Right renal pelvis (tissue), 4 donors: ENCODE data around the gene UGCG. TPM values are rescaled to one million over a fixed set of nuclear protein-coding genes. Genes with fewer than 3 reads are reported as not detected.
"Not testable (repeated sequence)": the region's sequence is repeated elsewhere in the genome, so short reads cannot be mapped to it uniquely, and the experiment has no call there.

Experiments
- DNase-seq, 4 donors: peaks; one replicate each; pipeline ENCODE4 v3.0.0-alpha.2; 2013; ENCODE audit warnings: low read depth in 4 of 4, low spot score in 3 of 4, missing footprints in 1 of 4
- polyA plus RNA-seq, 4 donors: library from polyadenylated mRNA; unstranded; fragments of 120-200 nt; gene quantifications; one replicate each; pipeline ENCODE4 v1.2.1, GENCODE V29; 2013; ENCODE audit not compliant: insufficient read length in 4 of 4

UGCG gene
- polyA plus RNA-seq, 4 donors = 61.6 to 101 (median 79.4) TPM

GRCh38 chr9:111886983-111887718, 9.5 kb upstream of the UGCG start:
- no peak for DNase-seq

DNA sequence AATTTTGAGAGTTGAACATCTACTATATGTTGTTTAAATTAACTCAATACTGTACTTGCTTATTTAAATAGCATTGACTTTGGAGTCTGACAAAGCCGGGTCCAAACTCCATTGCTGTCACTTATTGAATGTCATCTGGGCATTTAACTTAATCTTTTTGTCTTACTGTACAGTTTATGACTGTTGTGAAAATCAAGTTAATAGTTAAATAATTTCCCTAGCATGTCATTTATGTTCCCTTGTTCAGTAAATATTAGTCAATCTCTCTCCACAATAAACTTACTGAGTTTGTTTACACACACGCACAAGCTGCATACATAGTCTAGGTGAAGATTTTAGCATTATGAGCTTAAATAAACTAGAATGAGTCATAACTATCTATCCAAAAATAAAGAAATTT, 6.3 kb upstream of the UGCG start:
- no peak for DNase-seq

DNA sequence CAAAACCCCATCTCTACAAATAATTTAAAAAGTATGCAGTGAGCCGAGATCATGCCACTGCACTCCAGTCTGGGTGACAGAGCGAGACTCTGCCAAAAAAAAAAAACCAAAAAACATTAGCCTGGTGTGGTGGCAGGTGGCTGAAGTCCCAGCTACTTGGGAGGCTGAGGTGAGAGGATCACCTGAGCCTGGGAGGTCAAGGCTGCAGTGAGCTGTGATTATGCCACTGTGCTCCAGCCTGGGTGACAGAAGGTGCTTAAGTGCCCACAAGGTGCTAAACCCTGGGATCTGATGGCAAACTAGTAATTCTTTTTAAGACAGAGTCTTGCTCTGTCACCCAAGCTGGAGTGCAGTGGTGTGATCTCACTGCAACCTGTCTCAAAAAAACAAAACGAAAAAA, 5.7 kb upstream of the UGCG start:
- DNase-seq = not testable (repeated sequence)

DNA sequence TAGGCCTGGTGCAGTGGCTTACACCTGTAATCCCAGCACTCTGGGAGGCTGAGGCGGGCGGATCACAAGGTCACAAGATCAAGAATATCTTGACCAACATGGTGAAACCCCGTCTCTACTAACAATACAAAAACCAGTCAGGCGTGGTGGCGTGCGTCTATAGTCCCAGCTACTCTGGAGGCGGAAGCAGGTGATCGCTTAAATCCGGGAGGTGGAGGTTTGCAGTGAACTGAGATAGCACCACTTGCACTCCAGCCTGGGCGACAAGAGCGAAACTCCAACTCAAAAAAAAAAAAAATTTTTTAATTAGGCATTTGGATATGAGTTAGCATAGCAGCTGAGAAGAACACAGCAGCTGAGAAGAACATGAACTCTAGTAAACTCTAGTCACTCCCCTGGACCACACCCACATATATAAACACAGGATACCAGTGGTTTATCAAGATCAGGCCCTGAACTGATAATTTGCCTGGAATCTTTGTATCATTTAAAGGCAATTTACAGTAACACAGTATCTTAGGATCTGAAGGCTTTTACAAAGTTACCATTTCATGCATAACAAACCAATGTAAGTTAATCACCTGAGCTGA, 4.6 kb upstream of the UGCG start:
- DNase-seq = no peak

DNA sequence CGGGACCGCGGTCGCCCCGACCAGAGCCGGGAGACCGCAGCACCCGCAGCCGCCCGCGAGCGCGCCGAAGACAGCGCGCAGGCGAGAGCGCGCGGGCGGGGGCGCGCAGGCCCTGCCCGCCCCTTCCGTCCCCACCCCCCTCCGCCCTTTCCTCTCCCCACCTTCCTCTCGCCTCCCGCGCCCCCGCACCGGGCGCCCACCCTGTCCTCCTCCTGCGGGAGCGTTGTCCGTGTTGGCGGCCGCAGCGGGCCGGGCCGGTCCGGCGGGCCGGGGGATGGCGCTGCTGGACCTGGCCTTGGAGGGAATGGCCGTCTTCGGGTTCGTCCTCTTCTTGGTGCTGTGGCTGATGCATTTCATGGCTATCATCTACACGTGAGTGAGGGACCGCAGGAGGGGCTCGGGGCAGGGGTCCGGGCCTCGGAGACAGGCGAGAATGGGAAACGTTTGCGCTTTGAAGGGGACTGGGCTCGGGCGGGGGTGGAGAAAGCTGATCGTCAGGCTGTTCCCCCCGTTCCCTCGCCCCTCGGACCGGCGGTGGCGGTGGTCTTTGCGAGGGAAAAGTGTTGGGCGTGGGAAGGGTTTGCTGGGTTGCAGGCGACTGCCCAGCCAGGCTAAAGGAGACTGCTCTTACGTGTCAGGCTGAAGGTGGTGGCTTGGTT, 457 bp downstream of the UGCG start:
- peak; percentile 39 to 64 (median 48) for DNase-seq

DNA sequence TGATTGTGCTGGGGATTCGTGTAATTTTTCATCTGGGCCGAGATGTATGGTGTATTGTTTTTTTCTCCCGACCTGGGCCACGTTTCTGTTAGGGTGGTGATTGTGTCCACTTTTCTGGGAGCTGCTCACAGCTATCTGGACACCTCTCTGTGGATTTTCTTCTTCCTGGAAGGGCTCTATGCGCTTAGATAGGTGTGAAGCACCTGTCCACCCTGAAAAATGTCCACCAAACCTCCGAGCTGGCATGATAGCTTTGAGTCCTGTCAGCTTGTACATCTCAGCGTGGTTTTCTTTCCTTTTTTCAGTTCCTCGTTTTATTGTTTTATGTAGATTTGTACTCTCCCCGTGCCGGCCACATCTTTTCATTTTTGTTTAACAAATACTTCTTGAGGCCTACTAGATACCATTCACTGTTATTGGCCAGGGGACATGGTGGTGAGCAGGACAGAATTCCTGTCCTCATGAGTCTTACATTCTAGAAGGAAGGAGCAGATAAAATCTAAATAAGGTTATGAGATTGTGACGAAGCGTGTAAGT, 1.1 kb downstream of the UGCG start:
- peak in 1 of 4 donors; percentile 32 for DNase-seq

DNA sequence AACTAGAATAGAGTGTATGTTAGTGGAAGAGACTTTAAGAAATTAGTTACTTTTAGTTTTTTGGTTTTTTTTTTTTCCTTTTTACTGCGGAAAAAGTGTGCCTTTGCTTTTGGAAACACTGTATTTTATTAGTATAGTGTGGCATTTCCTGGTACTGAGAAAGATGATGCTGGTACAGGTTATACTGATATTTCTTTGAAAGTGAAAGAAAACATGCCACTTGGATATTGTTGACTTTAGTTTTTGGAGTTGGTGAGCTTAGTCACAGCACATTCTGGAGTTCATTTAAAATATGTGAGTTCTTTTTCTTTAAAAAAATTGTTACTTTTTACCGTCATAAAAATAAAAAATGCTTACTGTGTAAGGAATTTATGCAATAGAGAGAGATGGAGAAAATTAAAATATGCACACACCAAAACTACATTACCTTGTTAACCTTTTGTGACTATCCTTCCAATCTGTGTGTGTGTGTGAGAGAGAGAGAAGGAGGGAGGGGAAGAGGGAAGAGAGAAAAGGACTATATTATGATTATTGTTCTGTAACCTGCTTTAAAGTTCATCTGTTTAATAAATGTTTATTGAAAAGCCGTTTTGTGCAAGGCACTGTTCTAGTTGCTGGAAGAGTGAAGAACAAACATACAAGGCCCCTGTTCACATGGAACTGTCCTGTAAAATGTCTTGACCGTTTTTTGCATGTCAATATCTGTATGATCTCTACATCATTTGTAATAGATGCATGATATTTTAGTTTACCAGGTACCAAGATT, 1.9 kb downstream of the UGCG start:
- no peak for DNase-seq

- no peak for DNase-seq
Observed at GRCh38 chr9:111900151-111900857, 3.7 kb downstream of the UGCG start.

DNA sequence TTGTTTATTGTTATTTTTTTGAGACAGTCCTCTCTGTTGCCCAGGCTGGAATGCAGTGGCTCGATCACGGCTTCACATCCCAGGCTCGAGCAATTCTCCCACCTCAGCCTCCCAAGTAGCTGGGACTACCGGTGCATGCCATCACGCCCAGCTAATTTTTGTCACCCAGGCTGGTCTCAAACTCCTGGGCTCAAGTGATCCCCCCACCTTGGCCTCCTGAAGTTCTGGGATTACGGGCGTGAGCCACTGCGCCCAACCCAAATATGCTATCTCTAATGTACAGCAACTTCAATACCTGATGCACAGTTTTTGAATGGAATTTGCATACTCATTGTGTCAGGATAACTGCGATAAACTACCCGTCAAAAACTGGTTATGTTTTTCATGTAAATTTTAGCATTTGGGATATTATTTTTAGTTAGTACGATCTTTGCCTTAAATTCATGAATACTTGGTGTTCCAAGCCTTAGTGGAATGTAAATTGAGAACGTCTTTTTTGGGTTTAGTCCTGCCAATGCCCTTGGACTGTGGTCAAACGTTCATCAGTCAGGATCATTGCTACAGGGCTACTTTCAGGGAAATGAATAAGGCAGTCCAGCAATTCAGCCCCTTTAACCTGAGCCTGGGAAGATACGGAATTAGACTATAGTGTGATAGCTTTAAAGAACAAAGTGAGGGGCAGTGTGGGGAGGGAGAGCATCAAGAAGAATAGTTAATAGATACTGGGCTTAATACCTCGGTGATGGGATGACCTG, 4.4 kb downstream of the UGCG start:
- DNase-seq = no peak

DNA sequence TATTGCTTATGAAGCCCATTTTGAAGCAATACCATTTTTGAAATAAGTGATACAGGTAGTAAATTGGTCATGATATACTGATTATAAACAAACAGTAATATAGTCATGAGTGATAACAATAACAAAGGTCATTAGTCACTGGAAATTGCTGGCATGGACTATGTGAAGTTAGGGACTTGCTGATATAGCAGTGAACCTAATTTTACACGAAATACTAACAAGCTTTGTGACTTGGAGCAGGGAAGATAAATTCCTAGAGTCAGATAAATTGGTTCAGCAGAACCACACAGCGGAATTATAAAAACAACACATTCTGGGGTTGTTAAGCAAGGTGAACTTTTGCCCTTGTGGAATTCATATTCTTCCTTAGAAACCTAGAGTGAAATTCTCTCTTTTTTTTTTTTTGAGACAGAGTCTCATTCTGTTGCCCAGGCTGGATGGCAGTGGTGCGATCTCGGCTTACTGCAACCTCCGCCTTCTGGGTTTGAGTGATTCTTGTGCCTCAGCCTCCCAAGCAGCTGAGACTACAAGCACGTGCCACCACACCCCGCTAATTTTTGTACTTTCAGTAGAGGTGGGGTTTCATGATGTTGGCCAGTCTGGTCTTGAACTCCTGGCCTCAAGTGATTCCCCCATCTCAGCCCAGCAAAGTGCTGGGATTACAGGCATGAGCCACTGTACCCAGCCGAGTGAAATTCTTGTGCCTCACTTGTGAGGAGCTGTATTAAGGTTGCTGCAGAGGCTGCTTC, 6.0 kb downstream of the UGCG start:
- no peak for DNase-seq

GRCh38 chr9:111903535-111903934, 6.9 kb downstream of the UGCG start:
- DNase-seq = not testable (repeated sequence)

DNA sequence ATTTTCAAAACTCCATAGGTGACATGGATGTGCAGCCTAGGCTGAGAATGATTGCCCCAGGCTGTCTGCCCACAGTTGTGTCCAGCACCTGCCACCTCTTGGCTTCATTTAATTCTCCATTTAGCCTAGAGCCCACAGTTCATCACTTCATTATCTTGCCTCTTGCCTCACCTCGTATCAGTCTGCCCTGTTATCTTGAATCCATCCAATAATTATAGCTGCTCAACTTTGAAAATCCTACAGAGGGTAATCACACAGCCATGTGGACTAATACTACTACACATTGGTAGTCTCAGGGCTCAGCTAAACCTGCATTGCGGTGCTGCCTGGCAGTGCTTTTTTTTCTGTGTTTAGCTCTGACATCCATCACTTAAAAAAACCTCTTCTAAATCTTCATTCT, 7.4 kb downstream of the UGCG start:
- DNase-seq = no peak

DNA sequence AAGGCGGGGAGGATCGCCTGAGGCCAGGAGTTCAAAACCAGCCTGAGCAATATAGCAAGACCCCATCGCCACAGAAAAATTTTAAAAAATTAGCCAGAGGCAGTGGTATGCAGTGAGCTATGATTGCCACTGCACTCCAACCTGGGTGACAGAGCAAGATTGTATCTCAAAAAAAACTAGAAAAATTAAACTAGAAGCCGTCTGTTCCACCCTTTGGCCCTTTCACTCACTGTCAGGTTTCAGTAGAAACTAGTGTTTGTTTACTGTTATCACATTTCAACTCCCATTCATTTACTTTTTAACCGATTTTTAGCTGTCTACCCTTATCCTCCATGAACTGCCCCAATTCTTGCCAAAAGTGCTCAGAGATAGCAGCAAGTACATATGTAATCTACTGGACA, 8.3 kb downstream of the UGCG start:
- no peak for DNase-seq

DNA sequence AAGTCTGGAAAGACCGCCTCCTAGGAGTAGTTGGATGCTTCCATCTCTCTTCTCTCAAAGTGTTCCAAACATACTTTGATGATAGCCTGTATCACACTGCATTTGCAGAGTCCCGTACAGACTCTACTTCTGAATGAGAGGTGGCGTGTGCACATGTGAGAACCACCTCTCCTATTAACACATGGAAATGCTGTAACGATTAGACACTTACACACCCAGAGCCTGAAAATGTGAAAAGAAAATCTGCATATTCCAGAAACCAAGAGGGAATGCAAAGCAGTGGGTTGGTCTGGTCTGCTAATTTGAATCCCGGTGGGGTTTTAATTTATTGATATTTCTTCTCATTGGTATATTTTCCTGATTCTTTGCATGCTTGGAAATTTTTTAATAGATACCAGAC, 10.5 kb downstream of the UGCG start:
- no peak for DNase-seq

- DNase-seq = no peak
Observed at GRCh38 chr9:111909444-111909843, 12.8 kb downstream of the UGCG start.

GRCh38 chr9:111910428-111910827, 13.8 kb downstream of the UGCG start:
- no peak for DNase-seq

DNA sequence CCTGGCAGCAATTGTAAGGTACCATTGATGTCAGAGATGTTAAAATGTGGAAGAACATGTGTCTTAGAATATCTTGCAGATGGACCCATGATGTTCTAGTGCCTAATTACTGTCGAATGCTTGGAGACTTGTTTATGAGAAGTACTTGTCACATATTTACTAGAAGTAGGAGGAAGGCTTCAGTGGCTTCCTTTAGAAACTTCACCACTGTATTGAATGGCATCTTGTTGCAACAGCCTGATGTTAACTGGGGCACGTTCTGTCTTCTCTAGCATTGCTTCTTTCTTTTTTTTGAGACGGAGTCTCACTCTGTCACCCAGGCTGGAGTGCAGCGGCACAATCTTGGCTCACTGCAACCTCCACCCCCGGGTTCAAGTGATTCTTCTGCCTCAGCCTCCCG, 16.5 kb downstream of the UGCG start:
- no peak for DNase-seq

- no peak for DNase-seq
Observed at GRCh38 chr9:111914749-111915424, 18.3 kb downstream of the UGCG start.

GRCh38 chr9:111915425-111915758, 18.8 kb downstream of the UGCG start:
- no peak for DNase-seq
